HepG2 (cell line): ENCODE data around the gene GFRA3. TPM values are rescaled to one million over a fixed set of nuclear protein-coding genes. Genes with fewer than 3 reads are reported as not detected.

Experiments used
- ATAC-seq: fragments of 200-7000 bp; cut with Tn5 transposase; 3 replicates; pipeline ENCODE4 v1.9.1; 2020; ENCODE audit warnings: mild to moderate bottlenecking, moderate library complexity
- BruUV-seq: library from RNA; stranded (reverse); fragments of 400-500 nt; replicated peaks from 2 replicates; lab custom pipeline; 2021; lab: Mats Ljungman, UMichigan
- CTCF ChIA-PET: fragments of 300-600 bp; formaldehyde crosslinking; extraction: SDS; loops from one replicate; lab custom pipeline; 2021; ENCODE audit warnings: low total read pairs, inconsistent platforms, low intra/inter-chr PET ratio; lab: Yijun Ruan, JAX
- POLR2A ChIA-PET: fragments of 350-600 bp; sonication (Branson Sonifier 250); formaldehyde crosslinking; loops from one replicate; lab custom pipeline; 2020; ENCODE audit warnings: antibody characterized with exemption, inconsistent platforms; lab: Yijun Ruan, JAX
- DNase-seq: peaks from one replicate; pipeline ENCODE4 v3.0.0-alpha.2; 2015; ENCODE audit warnings: low spot score
- FAIRE-seq: peaks from 3 replicates; lab custom pipeline; 2011; peaks lifted over from hg19 to GRCh38; lab: Jason Lieb, UNC
- H2AFZ ChIP-seq: one replicate; pipeline ENCODE4 v1.6.1; 2011; ENCODE audit warnings: low read length, inconsistent platforms
- H3K27ac ChIP-seq: fragments of 300-600 bp; 3 replicates; pipeline ENCODE4 v1.8.0; 2011; ENCODE audit warnings: mixed run types, mild to moderate bottlenecking, mixed read lengths, low read length, inconsistent platforms; ENCODE audit not compliant: insufficient read depth; ENCODE audit errors: extremely low read length
- H3K27me3 ChIP-seq, 2 experiments: fragments of 200-600 bp in 1 of 2; 2 replicates in 1 of 2; 3 replicates in 1 of 2; pipeline versions ENCODE4 v1.6.0 to v1.8.0; 2011; ENCODE audit warnings: low read length in 2 of 2, mild to moderate bottlenecking in 2 of 2, moderate library complexity in 2 of 2, inconsistent platforms in 1 of 2; ENCODE audit not compliant: insufficient read depth in 2 of 2, control insufficient read depth in 1 of 2
- H3K36me3 ChIP-seq, 2 experiments: fragments of 200-600 bp in 1 of 2; replicated peaks in 1 of 2; 2 replicates in 1 of 2; 3 replicates in 1 of 2; pipeline versions ENCODE4 v1.5.1 to v1.8.0; 2011; ENCODE audit warnings: low read length in 2 of 2, inconsistent platforms in 1 of 2; ENCODE audit not compliant: insufficient read depth in 2 of 2, control insufficient read depth in 1 of 2
- H3K4me1 ChIP-seq: 2 replicates; pipeline ENCODE4 v1.5.1; 2012; ENCODE audit warnings: low read length, inconsistent platforms; ENCODE audit not compliant: insufficient read depth
- H3K4me2 ChIP-seq: 2 replicates; pipeline ENCODE4 v1.6.0; 2011; ENCODE audit warnings: low read depth, low read length, inconsistent platforms
- H3K4me3 ChIP-seq, 3 experiments: fragments of 200-600 bp in 1 of 3; sonication (generic), shearing (Covaris generic) in 1 of 3; replicated peaks in 1 of 3; 2 replicates each; pipeline ENCODE4 v1.5.1; 2011 to 2016; ENCODE audit warnings: low read length in 3 of 3, inconsistent platforms in 2 of 3, low read depth in 2 of 3, mild to moderate bottlenecking in 2 of 3, control low read depth in 1 of 3, mixed read lengths in 1 of 3; ENCODE audit not compliant: insufficient read depth in 1 of 3
- H3K79me2 ChIP-seq: one replicate; pipeline ENCODE4 v1.6.1; 2011; ENCODE audit warnings: low read length, inconsistent platforms; ENCODE audit not compliant: insufficient read depth
- H3K9ac ChIP-seq: 2 replicates; pipeline ENCODE4 v1.6.0; 2011; ENCODE audit warnings: mild to moderate bottlenecking, low read depth, low read length, inconsistent platforms; ENCODE audit not compliant: insufficient read depth
- H3K9me3 ChIP-seq: 2 replicates; pipeline ENCODE4 v1.5.1; 2012; ENCODE audit warnings: mild to moderate bottlenecking, low read length
- H4K20me1 ChIP-seq: 2 replicates; pipeline ENCODE4 v1.6.0; 2011; ENCODE audit warnings: inconsistent platforms, mild to moderate bottlenecking, low read length, moderate library complexity; ENCODE audit not compliant: insufficient read depth
- AFF4 ChIP-seq: sonication (generic); formaldehyde crosslinking; IDR thresholded peaks from 2 replicates; pipeline ENCODE4 v1.4.0; 2020; ENCODE audit warnings: missing genetic modification reagents
- EHMT2 ChIP-seq: fragments of 200-600 bp; sonication (generic); IDR thresholded peaks from 2 replicates; pipeline ENCODE4 v1.7.0; 2017; ENCODE audit warnings: antibody characterized with exemption, low read depth, low read length, borderline replicate concordance
- EP300 ChIP-seq, 3 experiments: sonication (generic) in 1 of 3; formaldehyde crosslinking in 1 of 3; IDR thresholded peaks; 2 replicates each; pipeline versions ENCODE4 v1.5.1 to v1.6.1; 2011 to 2020; ENCODE audit warnings: low read depth in 2 of 3, low read length in 2 of 3, borderline replicate concordance in 1 of 3, improper control_type of control experiment in 1 of 3, mild to moderate bottlenecking in 1 of 3, missing genetic modification reagents in 1 of 3, moderate library complexity in 1 of 3
- MTF1 ChIP-seq: sonication (generic); formaldehyde crosslinking; IDR thresholded peaks from 2 replicates; pipeline ENCODE4 v1.5.0; 2020; ENCODE audit warnings: missing genetic modification reagents
- NCOA1 ChIP-seq: sonication (generic); formaldehyde crosslinking; IDR thresholded peaks from 2 replicates; pipeline ENCODE4 v1.9.0; 2021; ENCODE audit warnings: missing genetic modification reagents
- PAX8 ChIP-seq: sonication (generic); formaldehyde crosslinking; IDR thresholded peaks from 2 replicates; pipeline ENCODE4 v1.8.0; 2022; ENCODE audit warnings: mild to moderate bottlenecking, missing genetic modification reagents, borderline replicate concordance
- RAD51 ChIP-seq: fragments of 450-650 bp; IDR thresholded peaks from 2 replicates; pipeline ENCODE4 v1.6.1; 2016; ENCODE audit warnings: borderline replicate concordance
- RXRA ChIP-seq: sonication (generic); formaldehyde crosslinking; IDR thresholded peaks from 2 replicates; pipeline ENCODE4 v1.5.1; 2020; ENCODE audit warnings: missing genetic modification reagents
- SNAI1 ChIP-seq: sonication (generic); formaldehyde crosslinking; IDR thresholded peaks from 2 replicates; pipeline ENCODE4 v1.5.0; 2020; ENCODE audit warnings: mild to moderate bottlenecking, missing genetic modification reagents, borderline replicate concordance
- ZNF3 ChIP-seq: IDR thresholded peaks from 2 replicates; pipeline ENCODE4 v1.7.0; 2017; ENCODE audit warnings: inconsistent platforms
- ZNF362 ChIP-seq: sonication (generic); formaldehyde crosslinking; IDR thresholded peaks from 2 replicates; pipeline ENCODE4 v1.4.0; 2020; ENCODE audit warnings: missing genetic modification reagents, mild to moderate bottlenecking, borderline replicate concordance
- ZNF382 ChIP-seq: sonication (generic); formaldehyde crosslinking; IDR thresholded peaks from 2 replicates; pipeline ENCODE4 v1.5.0; 2020; ENCODE audit warnings: missing genetic modification reagents, mild to moderate bottlenecking, borderline replicate concordance
- ZNF563 ChIP-seq: sonication (generic); formaldehyde crosslinking; IDR thresholded peaks from 2 replicates; pipeline ENCODE4 v1.8.0; 2022; ENCODE audit warnings: mild to moderate bottlenecking, moderate library complexity, missing genetic modification reagents
- WGBS: methylation state at CpG from one replicate; pipeline ENCODE4 v1.1.6; 2017; ENCODE audit warnings: low lambda C conversion rate; 5-methylcytosine and 5-hydroxymethylcytosine counted together
- in situ Hi-C: cut with HindIII; loops from 2 replicates; pipeline ENCODE4 v1.10.0; 2017; ENCODE audit warnings: low pct_unique_long_range_greater_than_20kb; ENCODE audit not compliant: extremely low pct_ligation_motif_present
- intact Hi-C: fragments of 100-400 bp; cut with micrococcal nuclease; formaldehyde crosslinking; loops from one replicate; pipeline ENCODE4 v1.10.0; 2022; ENCODE audit not compliant: unreplicated experiment
- polyA plus RNA-seq, 8 experiments: library from polyadenylated mRNA; depleted of rRNA in 3 of 8; stranded (reverse) in 7 of 8; unstranded in 1 of 8; fragments of >200 nt; fragmentation: Illumina TruSeq in 4 of 8; extraction: Trizol in 4 of 8; gene quantifications; 2 replicates each; pipeline versions ENCODE4 v1.2.1 to v1.2.3, GENCODE V29; 2011 to 2016; ENCODE audit warnings: low read depth in 4 of 8, missing spikeins in 1 of 8, mixed read lengths in 1 of 8; ENCODE audit not compliant: insufficient read depth in 1 of 8
- total RNA-seq, 5 experiments: library from RNA; depleted of rRNA; stranded (reverse); fragments of >200 nt; fragmentation: Illumina TruSeq; extraction: Trizol; gene quantifications; 2 replicates each; pipeline ENCODE4 v1.2.3, GENCODE V29; 2016; ENCODE audit warnings: low read depth in 1 of 5

Gene GFRA3
- total and polyA plus RNA-seq, 2 of the 13 experiments (the other 11 are each of a cell fraction or from before 2014, with no cell fraction given), result 0.27 to 0.30 TPM

GRCh38 chr5:138246822-138247221 is 27.6 kb downstream of the GFRA3 start:
- TF ChIP-seq MTF1 (CRISPR knock-in tag) (no peak), SNAI1 (CRISPR knock-in tag) (no peak), NCOA1 (CRISPR knock-in tag) (no peak), PAX8 (no peak), ZNF3 (CRISPR knock-in tag) (no peak), RXRA (no peak)
- H3K27ac ChIP-seq, result no peak overlapping the region
- peaks cover 0 to 15% of the 10 kb centered on the region in 2 experiments; a peak in 3 of 5 replicates for H3K27me3 ChIP-seq
- H2AFZ ChIP-seq, result no peak overlapping the region
- intact Hi-C loops (no loop called here), in situ Hi-C loops (no loop called here)
- DNase-seq (no peak), FAIRE-seq (no peak), ATAC-seq (no peak)
- ChIA-PET CTCF (no interaction called here), POLR2A (no interaction called here)
- H3K4me2 ChIP-seq, result 0 out of 2 replicates have a peak overlapping the region, but pooled peaks have one; percentile 48
- no peaks in the 10 kb centered on the region for H3K9me3 ChIP-seq
- no TSS peak for BruUV-seq
- H3K79me2 ChIP-seq, result no peaks in the 10 kb centered on the region
- H4K20me1 ChIP-seq, result no peaks in the 10 kb centered on the region
- H3K4me1 ChIP-seq, result peaks cover 45% of the 10 kb centered on the region
- no peak overlapping the region for H3K4me3 ChIP-seq
- H3K9ac ChIP-seq, result no peak overlapping the region
- H3K36me3 ChIP-seq, result no peaks in the 10 kb centered on the region
- WGBS, result 65% methylated on average over 4 of the region's 4 CpGs

- peaks cover 0 to 18% of the 10 kb centered on the region in 2 experiments; a peak in 3 of 5 replicates for H3K27me3 ChIP-seq
- no peak overlapping the region for H3K4me3 ChIP-seq
- CTCF ChIA-PET, result no interaction called here
- peaks cover 50% of the 10 kb centered on the region for H3K4me1 ChIP-seq
- H3K79me2 ChIP-seq, result no peaks in the 10 kb centered on the region
- POLR2A ChIA-PET, result interaction anchor here (0.6 kb wide), 1 partner anchor 159 kb away, joined by 4 read pairs; no protein-coding TSS in a partner anchor
- H4K20me1 ChIP-seq, result no peaks in the 10 kb centered on the region
- H3K27ac ChIP-seq, result no peak overlapping the region
- ATAC-seq (peak; percentile 46), FAIRE-seq (no peak), DNase-seq (peak; percentile 56)
- WGBS, result 0% methylated on average over 4 of the region's 4 CpGs
- no peak overlapping the region for H3K9ac ChIP-seq
- peak overlapping the region; percentile 48 for H3K4me2 ChIP-seq
- H2AFZ ChIP-seq, result no peak overlapping the region
- no TSS peak for BruUV-seq
- in situ Hi-C loops (no loop called here), intact Hi-C loops (no loop called here)
- H3K36me3 ChIP-seq, result no peaks in the 10 kb centered on the region
- no peaks in the 10 kb centered on the region for H3K9me3 ChIP-seq
- no peak for TF ChIP-seq RAD51
- no peak for TF ChIP-seq EHMT2
- TF ChIP-seq ZNF563 (CRISPR knock-in tag), result no peak
- TF ChIP-seq AFF4 (CRISPR knock-in tag), result no peak
- no peak for TF ChIP-seq ZNF382 (CRISPR knock-in tag)
- peak; percentile 84 for TF ChIP-seq ZNF362 (CRISPR knock-in tag)
- peak in 1 of 2 experiments; percentile 28; a peak in 1 of 4 replicates for TF ChIP-seq EP300 (IDR thresholded peaks at IDR 0.05; ENCODE audit: low read depth in 2 of 2, low read length in 2 of 2)
- no peak for TF ChIP-seq EP300 (CRISPR knock-in tag; IDR thresholded peaks at IDR 0.05; ENCODE audit: borderline replicate concordance)
Measured at GRCh38 chr5:138246334-138246733, 28.1 kb downstream of the GFRA3 start.
